Tibial nerve (tissue), 4 donors: Measurements from ENCODE around the gene ARHGAP26.
A peak's percentile ranks its signal among the peaks of the same experiment; 100 is the strongest.

ENCODE experiments used
- CTCF ChIP-seq, 5 experiments: fragments of 200-600 bp in 3 of 5; fragments of 450-650 bp in 2 of 5; sonication (generic) in 3 of 5; IDR thresholded peaks; one replicate each; pipeline ENCODE4 v1.5.1; 2016 to 2019; ENCODE audit warnings: antibody characterized with exemption in 5 of 5, mild to moderate bottlenecking in 3 of 5, moderate library complexity in 2 of 5
- EP300 ChIP-seq, 2 donors: sonication (generic); formaldehyde crosslinking; IDR thresholded peaks; one replicate each; pipeline ENCODE4 v1.6.1; 2017; ENCODE audit warnings: antibody characterized with exemption in 2 of 2, mild to moderate bottlenecking in 1 of 2
- POLR2A ChIP-seq, 2 donors: fragments of 450-650 bp; IDR thresholded peaks; one replicate each; pipeline ENCODE4 v1.6.1; 2017; ENCODE audit warnings: antibody characterized with exemption in 2 of 2, mild to moderate bottlenecking in 2 of 2, moderate library complexity in 2 of 2

- TF ChIP-seq POLR2A (IDR thresholded peaks at IDR 0.05) (no peak), CTCF (IDR thresholded peaks at IDR 0.05) (peak in 1 of 5 experiments; percentile 7), EP300 (IDR thresholded peaks at IDR 0.05) (no peak)
Measured at GRCh38 chr5:142769251-142769792, 855 bp upstream of the ARHGAP26 start.
